ENCODE data around the gene FAM221B.
A peak's percentile ranks its signal among the peaks of the same experiment; 100 is the strongest.

FAM221B gene

DNA sequence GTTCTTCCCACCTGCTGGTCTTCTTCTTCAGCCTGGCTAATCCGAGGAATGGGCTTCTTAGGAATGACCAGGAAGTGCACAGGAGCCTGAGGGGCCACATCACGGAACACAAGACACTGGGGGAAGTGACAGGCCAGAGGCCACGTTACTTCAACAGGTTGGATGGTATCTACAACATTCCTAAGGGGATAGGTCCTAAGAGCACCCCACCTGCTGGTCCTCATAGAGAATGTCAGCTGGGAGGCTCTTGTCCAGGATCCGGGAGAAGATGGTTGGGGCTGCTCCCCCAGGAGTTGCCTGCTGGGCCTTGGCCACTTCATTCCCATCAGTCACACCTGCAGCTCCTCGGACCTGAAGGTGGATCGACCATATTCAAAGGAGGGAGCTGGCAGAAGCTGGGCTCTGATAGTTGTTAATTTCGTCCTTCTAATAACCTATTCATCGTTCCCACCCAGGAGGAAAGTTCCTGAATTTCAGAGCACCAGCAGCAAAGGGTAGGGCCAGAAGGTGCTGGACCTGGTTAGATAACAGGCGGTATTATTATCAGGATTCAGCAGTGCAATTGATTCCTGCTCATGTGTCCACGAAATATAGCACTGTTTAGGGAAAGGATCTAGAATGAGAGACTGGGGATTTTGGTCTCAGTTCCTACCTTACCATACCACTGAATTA lies 15.0 kb downstream of the FAM221B start:
- CTCF ChIA-PET, result interaction anchor here (1.3 to 2.1 kb wide), 2 partner anchors 13 to 90 kb away, joined by 3 to 6 read pairs; no protein-coding TSS in a partner anchor
- POLR2A ChIA-PET, result interaction anchor here (0.7 to 2.0 kb wide), 15 partner anchors 9 to 376 kb away, joined by 3 to 9 read pairs (median 4); partner anchors contain the start of genes CREB3, FAM221B, GBA2 and RGP1
- DNase-seq (ENCODE audit: extremely low spot score), result peak; percentile 30
- TF ChIP-seq LEF1 (IDR thresholded peaks at IDR 0.05; ENCODE audit: borderline replicate concordance) (no peak), SP1 (IDR thresholded peaks at IDR 0.05) (no peak)

DNA sequence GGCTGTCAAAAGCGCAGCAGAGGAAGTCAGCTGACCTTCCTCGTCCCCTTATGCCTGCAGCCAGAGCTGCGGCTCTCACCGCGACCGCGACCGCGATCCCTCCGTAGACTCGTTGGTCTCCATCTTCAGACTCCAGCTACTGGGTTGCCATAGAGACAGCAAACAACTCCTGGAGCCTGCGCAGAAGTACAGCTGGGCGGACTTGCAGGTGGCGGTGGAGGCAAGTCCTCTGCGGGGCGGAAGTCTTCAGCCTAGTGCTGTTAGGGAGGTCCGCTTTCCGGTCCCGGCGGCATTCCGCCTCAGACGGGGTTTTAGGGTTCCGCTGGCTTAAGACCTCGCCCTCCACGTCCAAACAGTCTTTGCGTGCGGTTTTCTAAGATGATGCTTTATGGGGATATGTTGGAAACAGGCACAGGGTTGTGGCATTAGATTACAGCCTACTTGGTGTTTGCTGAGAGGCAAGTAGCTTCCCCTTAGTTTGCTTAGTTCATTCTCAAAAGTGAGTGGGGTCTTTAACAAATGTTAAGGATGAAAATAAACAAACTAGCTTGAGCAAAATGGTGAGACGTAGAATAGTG lies 16.4 kb downstream of the FAM221B start, which contains the start of gene SPAG8:
Gene SPAG8 (minus strand): TSS at position 238 of the 578 bp plus-strand sequence. CDS start 115 bp downstream, at position 123.
- peak; percentile 84 for DNase-seq (ENCODE audit: extremely low spot score)
- CTCF ChIA-PET, result interaction anchor here (1.5 to 2.1 kb wide), 2 partner anchors 14 to 22 kb away, joined by 5 to 6 read pairs; no protein-coding TSS in a partner anchor
- TF ChIP-seq TARDBP (IDR thresholded peaks at IDR 0.05), result no peak
- no peak; the same call in 1 of the 2 replicates for TF ChIP-seq CTBP1 (IDR thresholded peaks at IDR 0.05; ENCODE audit: borderline replicate concordance)
- TF ChIP-seq NFRKB (IDR thresholded peaks at IDR 0.05), result no peak
- no peak for TF ChIP-seq FOXK2 (IDR thresholded peaks at IDR 0.05)
- TF ChIP-seq SUZ12 (IDR thresholded peaks at IDR 0.05), result no peak
- no peak for TF ChIP-seq HDGF (IDR thresholded peaks at IDR 0.05; ENCODE audit: borderline replicate concordance)
- POLR2A ChIA-PET, result interaction anchor here (0.9 to 1.4 kb wide), 2 partner anchors 62 to 80 kb away, joined by 3 to 4 read pairs; partner anchors contain the start of genes CREB3, RGP1 and TLN1

DNA sequence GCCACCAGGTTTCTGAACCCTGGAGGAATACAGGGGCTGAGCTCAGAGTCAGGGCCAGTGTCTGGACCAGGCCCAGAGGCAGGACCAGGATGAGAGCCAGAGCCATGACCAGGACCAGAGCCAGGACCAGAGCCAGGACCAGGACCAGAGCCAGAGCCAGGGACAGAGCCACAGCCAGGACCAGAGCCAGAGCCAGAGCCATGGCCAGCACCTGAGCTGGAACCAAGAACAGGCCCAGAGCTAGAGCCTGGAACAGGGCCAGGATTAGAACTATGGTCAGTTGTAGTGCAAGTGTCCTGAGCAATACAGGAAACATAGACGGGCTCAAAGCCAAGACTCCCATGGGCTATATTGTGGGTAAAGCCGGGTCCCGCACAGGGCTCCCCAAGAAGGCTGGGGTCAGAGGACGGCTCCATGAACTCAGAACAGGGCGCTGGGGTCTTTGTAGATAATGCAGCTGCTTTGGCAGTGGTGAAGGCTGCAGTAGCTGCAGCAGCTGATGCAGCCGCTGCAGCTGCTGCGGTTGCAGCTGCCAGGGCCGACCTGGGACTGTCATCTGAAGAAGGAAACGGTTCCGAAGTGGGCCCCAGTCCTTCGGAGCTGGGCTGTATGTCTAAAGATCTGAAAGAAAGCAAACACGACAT lies 17.0 kb downstream of the FAM221B start:
- CTCF ChIA-PET, result interaction anchor here (1.5 kb wide), 1 partner anchor 21 kb away, joined by 5 read pairs; no protein-coding TSS in a partner anchor
- no peak for TF ChIP-seq SP1 (IDR thresholded peaks at IDR 0.05)
- no peak for TF ChIP-seq SUZ12 (IDR thresholded peaks at IDR 0.05)
- TF ChIP-seq, protein P1, sequence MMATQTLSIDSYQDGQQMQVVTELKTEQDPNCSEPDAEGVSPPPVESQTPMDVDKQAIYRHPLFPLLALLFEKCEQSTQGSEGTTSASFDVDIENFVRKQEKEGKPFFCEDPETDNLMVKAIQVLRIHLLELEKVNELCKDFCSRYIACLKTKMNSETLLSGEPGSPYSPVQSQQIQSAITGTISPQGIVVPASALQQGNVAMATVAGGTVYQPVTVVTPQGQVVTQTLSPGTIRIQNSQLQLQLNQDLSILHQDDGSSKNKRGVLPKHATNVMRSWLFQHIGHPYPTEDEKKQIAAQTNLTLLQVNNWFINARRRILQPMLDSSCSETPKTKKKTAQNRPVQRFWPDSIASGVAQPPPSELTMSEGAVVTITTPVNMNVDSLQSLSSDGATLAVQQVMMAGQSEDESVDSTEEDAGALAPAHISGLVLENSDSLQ (IDR thresholded peaks at IDR 0.05), result no peak
- no peak for TF ChIP-seq ELF4 (IDR thresholded peaks at IDR 0.05)
- no peak for TF ChIP-seq NFRKB (IDR thresholded peaks at IDR 0.05)
- no peak for TF ChIP-seq LEF1 (IDR thresholded peaks at IDR 0.05; ENCODE audit: borderline replicate concordance)
- TF ChIP-seq FOXA1 (IDR thresholded peaks at IDR 0.05), result no peak
- TF ChIP-seq FOXM1 (IDR thresholded peaks at IDR 0.05; ENCODE audit: borderline replicate concordance), result no peak
- no peak for TF ChIP-seq ZNF384 (IDR thresholded peaks at IDR 0.05)
- TF ChIP-seq HDGF (IDR thresholded peaks at IDR 0.05; ENCODE audit: borderline replicate concordance), result no peak
- no peak for TF ChIP-seq FOXK2 (IDR thresholded peaks at IDR 0.05)
- TF ChIP-seq ARNT (IDR thresholded peaks at IDR 0.05), result no peak
- TF ChIP-seq L3MBTL2 (conservative IDR thresholded peaks at IDR 0.05), result no peak
- no peak for TF ChIP-seq CTBP1 (IDR thresholded peaks at IDR 0.05; ENCODE audit: borderline replicate concordance)
- TF ChIP-seq BHLHE40 (IDR thresholded peaks at IDR 0.05; ENCODE audit: borderline replicate concordance), result no peak
- TF ChIP-seq TARDBP (IDR thresholded peaks at IDR 0.05), result no peak
- no peak for DNase-seq (ENCODE audit: extremely low spot score)
- POLR2A ChIA-PET, result interaction anchor here (0.9 to 1.4 kb wide), 2 partner anchors 62 to 79 kb away, joined by 3 to 4 read pairs; partner anchors contain the start of genes CREB3, RGP1 and TLN1

DNA sequence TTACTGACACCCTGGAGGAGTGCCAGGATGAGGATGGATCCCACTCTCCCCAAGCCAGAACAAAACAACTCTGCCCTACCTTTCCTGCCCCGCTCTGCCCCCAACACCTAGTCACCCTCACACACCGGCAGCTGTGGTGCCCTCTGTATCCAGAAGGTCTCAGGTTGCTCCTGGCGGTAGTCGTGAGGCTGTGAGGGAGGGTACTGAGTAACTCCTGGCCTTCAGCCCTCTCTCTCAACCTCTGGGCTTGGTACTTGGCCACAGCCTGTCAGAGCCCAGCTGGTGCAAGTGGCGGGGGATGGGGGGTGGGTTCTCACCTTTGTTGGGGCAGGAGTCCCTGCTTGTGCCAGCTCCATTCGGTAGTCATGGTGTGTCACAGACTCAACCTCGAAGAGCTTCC lies 18.4 kb downstream of the FAM221B start:
- TF ChIP-seq SP1 (IDR thresholded peaks at IDR 0.05), result no peak
- no peak for TF ChIP-seq BHLHE40 (IDR thresholded peaks at IDR 0.05; ENCODE audit: borderline replicate concordance)
- no peak for TF ChIP-seq L3MBTL2 (conservative IDR thresholded peaks at IDR 0.05)
- TF ChIP-seq ZNF384 (IDR thresholded peaks at IDR 0.05), result no peak
- no peak for TF ChIP-seq HDGF (IDR thresholded peaks at IDR 0.05; ENCODE audit: borderline replicate concordance)
- TF ChIP-seq FOXK2 (IDR thresholded peaks at IDR 0.05), result no peak
- no peak for TF ChIP-seq NFRKB (IDR thresholded peaks at IDR 0.05)
- no peak for TF ChIP-seq FOXM1 (IDR thresholded peaks at IDR 0.05; ENCODE audit: borderline replicate concordance)
- TF ChIP-seq FOXA1 (IDR thresholded peaks at IDR 0.05), result no peak
- POLR2A ChIA-PET, result no interaction called here
- CTCF ChIA-PET, result no interaction called here
- no peak for DNase-seq (ENCODE audit: extremely low spot score)

DNA sequence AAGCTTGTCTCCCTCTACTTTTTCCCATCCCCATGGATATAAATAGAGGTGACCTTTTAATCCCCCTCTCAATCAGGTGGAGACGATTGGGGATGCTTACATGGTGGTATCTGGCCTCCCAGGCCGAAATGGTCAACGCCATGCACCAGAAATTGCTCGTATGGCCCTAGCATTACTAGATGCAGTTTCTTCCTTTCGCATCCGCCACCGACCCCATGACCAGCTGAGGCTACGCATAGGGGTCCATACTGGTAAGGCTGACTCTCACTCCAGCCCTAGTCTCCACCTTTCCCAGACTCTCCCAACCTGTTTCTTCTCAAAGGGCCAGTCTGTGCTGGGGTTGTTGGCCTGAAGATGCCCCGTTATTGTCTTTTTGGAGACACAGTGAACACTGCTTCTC lies 20.1 kb downstream of the FAM221B start:
- no peak for DNase-seq (ENCODE audit: extremely low spot score)
- no peak for TF ChIP-seq ELF4 (IDR thresholded peaks at IDR 0.05)
- TF ChIP-seq ZNF384 (IDR thresholded peaks at IDR 0.05), result no peak
- TF ChIP-seq TARDBP (IDR thresholded peaks at IDR 0.05), result no peak
- TF ChIP-seq LEF1 (IDR thresholded peaks at IDR 0.05; ENCODE audit: borderline replicate concordance), result no peak
- no peak for TF ChIP-seq CTBP1 (IDR thresholded peaks at IDR 0.05; ENCODE audit: borderline replicate concordance)
- no peak for TF ChIP-seq NFRKB (IDR thresholded peaks at IDR 0.05)
- no peak for TF ChIP-seq HDGF (IDR thresholded peaks at IDR 0.05; ENCODE audit: borderline replicate concordance)
- TF ChIP-seq FOXM1 (IDR thresholded peaks at IDR 0.05; ENCODE audit: borderline replicate concordance), result no peak
- TF ChIP-seq L3MBTL2 (conservative IDR thresholded peaks at IDR 0.05), result no peak
- no peak for TF ChIP-seq FOXK2 (IDR thresholded peaks at IDR 0.05)
- ChIA-PET CTCF (no interaction called here), POLR2A (no interaction called here)

DNA sequence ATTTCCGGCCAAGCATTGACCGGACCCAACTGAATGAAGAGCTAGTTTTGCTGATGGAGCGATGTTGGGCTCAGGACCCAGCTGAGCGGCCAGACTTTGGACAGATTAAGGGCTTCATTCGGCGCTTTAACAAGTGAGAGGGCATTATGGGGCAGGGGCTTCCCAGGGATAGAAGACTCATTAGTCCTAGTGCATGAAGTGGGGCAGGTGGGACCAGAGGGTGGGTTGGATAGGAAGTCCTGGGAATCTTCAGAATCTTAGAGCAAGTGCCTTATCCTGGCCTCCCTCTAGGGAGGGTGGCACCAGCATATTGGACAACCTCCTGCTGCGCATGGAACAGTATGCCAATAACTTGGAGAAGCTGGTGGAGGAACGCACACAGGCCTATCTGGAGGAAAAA lies 22.4 kb downstream of the FAM221B start:
- POLR2A ChIA-PET, result no interaction called here
- TF ChIP-seq LEF1 (IDR thresholded peaks at IDR 0.05; ENCODE audit: borderline replicate concordance) (no peak), TARDBP (IDR thresholded peaks at IDR 0.05) (no peak), SP1 (IDR thresholded peaks at IDR 0.05) (no peak), ZNF384 (IDR thresholded peaks at IDR 0.05) (no peak), ARNT (IDR thresholded peaks at IDR 0.05) (no peak), SUZ12 (IDR thresholded peaks at IDR 0.05) (no peak), FOXK2 (IDR thresholded peaks at IDR 0.05) (no peak), FOXA1 (IDR thresholded peaks at IDR 0.05) (no peak), NFRKB (IDR thresholded peaks at IDR 0.05) (no peak), HDGF (IDR thresholded peaks at IDR 0.05; ENCODE audit: borderline replicate concordance) (no peak), CTBP1 (IDR thresholded peaks at IDR 0.05; ENCODE audit: borderline replicate concordance) (no peak), BHLHE40 (IDR thresholded peaks at IDR 0.05; ENCODE audit: borderline replicate concordance) (no peak), L3MBTL2 (conservative IDR thresholded peaks at IDR 0.05) (no peak)
- TF ChIP-seq, protein P1 (IDR thresholded peaks at IDR 0.05), result no peak
- no peak for DNase-seq (ENCODE audit: extremely low spot score)
- CTCF ChIA-PET, result no interaction called here

All from HEK293T (cell line).